SH-SY5Y (cell line): Measurements from ENCODE around the gene BPIFB1.

Experiments used
- GATA2 ChIP-seq: IDR thresholded peaks from 2 replicates; pipeline ENCODE4 v1.6.1; 2011; ENCODE audit warnings: mild to moderate bottlenecking, low read depth, low read length
- GATA3 ChIP-seq: IDR thresholded peaks from 2 replicates; pipeline ENCODE4 v1.6.1; 2011; ENCODE audit warnings: low read depth, mild to moderate bottlenecking, low read length, moderate library complexity

- TF ChIP-seq GATA2 (no peak), GATA3 (no peak)
These were observed 53.4 kb downstream of the BPIFB1 start for GRCh38 chr20:33336375-33336774.
